Peyer's patch (tissue), 4 donors: ENCODE results near the gene PTPRM.

Source experiments
- POLR2A ChIP-seq, 2 donors: fragments of 450-650 bp; IDR thresholded peaks; one replicate each; pipeline ENCODE4 v1.5.1; 2017; ENCODE audit warnings: antibody characterized with exemption in 2 of 2, mild to moderate bottlenecking in 2 of 2, moderate library complexity in 2 of 2
- TF ChIP-seq, protein P1 (sequence below), 6 experiments: fragments of 450-650 bp in 4 of 6; fragments of 200-600 bp in 2 of 6; sonication (generic) in 1 of 6; IDR thresholded peaks; one replicate each; pipeline ENCODE4 v1.5.1; 2017 to 2019; ENCODE audit warnings: antibody characterized with exemption in 6 of 6, mild to moderate bottlenecking in 3 of 6, moderate library complexity in 1 of 6

- TF ChIP-seq, protein P1, sequence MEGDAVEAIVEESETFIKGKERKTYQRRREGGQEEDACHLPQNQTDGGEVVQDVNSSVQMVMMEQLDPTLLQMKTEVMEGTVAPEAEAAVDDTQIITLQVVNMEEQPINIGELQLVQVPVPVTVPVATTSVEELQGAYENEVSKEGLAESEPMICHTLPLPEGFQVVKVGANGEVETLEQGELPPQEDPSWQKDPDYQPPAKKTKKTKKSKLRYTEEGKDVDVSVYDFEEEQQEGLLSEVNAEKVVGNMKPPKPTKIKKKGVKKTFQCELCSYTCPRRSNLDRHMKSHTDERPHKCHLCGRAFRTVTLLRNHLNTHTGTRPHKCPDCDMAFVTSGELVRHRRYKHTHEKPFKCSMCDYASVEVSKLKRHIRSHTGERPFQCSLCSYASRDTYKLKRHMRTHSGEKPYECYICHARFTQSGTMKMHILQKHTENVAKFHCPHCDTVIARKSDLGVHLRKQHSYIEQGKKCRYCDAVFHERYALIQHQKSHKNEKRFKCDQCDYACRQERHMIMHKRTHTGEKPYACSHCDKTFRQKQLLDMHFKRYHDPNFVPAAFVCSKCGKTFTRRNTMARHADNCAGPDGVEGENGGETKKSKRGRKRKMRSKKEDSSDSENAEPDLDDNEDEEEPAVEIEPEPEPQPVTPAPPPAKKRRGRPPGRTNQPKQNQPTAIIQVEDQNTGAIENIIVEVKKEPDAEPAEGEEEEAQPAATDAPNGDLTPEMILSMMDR (IDR thresholded peaks at IDR 0.05) = no peak
- TF ChIP-seq POLR2A (IDR thresholded peaks at IDR 0.05) = no peak
These were observed 723.8 kb downstream of the PTPRM start for GRCh38 chr18:8290913-8291312.
